ENCODE measurements around the gene ETF1.

DNA sequence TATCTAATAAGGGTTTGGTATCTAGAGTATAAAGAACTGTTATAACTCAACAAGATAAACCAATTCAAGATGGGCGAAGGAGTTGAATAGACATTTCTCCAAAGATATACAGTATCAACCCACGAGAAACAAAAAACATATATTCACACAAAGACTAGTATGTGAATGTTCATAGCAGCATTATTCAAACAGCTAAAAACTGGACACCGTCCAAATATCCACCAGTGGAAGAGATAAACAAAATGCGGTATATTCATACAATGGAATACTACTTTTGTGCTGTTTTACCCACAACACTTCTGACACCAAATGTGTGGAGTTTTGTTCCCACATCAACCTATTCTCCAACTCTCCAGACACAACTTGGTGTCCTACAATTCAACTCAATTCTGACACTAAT lies 44.7 kb downstream of the ETF1 start:
- TF ChIP-seq, protein P1, sequence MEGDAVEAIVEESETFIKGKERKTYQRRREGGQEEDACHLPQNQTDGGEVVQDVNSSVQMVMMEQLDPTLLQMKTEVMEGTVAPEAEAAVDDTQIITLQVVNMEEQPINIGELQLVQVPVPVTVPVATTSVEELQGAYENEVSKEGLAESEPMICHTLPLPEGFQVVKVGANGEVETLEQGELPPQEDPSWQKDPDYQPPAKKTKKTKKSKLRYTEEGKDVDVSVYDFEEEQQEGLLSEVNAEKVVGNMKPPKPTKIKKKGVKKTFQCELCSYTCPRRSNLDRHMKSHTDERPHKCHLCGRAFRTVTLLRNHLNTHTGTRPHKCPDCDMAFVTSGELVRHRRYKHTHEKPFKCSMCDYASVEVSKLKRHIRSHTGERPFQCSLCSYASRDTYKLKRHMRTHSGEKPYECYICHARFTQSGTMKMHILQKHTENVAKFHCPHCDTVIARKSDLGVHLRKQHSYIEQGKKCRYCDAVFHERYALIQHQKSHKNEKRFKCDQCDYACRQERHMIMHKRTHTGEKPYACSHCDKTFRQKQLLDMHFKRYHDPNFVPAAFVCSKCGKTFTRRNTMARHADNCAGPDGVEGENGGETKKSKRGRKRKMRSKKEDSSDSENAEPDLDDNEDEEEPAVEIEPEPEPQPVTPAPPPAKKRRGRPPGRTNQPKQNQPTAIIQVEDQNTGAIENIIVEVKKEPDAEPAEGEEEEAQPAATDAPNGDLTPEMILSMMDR (conservative IDR thresholded peaks at IDR 0.05; ENCODE audit: low read length): no peak
- no peak for TF ChIP-seq EZH2phosphoT487 (IDR thresholded peaks at IDR 0.05; ENCODE audit: borderline replicate concordance, low read depth, low read length)
